HG03196 (cell line): ENCODE data around the gene PCDHA10.
"Not testable (repeated sequence)": the region's sequence is repeated elsewhere in the genome, so short reads cannot be mapped to it uniquely, and the experiment has no call there.

ENCODE experiments used
- ATAC-seq: cut with Tn5 transposase; IDR thresholded peaks from one replicate; pipeline ENCODE4 v1.9.1; 2021; ENCODE audit not compliant: unreplicated experiment

Gene PCDHA10

DNA sequence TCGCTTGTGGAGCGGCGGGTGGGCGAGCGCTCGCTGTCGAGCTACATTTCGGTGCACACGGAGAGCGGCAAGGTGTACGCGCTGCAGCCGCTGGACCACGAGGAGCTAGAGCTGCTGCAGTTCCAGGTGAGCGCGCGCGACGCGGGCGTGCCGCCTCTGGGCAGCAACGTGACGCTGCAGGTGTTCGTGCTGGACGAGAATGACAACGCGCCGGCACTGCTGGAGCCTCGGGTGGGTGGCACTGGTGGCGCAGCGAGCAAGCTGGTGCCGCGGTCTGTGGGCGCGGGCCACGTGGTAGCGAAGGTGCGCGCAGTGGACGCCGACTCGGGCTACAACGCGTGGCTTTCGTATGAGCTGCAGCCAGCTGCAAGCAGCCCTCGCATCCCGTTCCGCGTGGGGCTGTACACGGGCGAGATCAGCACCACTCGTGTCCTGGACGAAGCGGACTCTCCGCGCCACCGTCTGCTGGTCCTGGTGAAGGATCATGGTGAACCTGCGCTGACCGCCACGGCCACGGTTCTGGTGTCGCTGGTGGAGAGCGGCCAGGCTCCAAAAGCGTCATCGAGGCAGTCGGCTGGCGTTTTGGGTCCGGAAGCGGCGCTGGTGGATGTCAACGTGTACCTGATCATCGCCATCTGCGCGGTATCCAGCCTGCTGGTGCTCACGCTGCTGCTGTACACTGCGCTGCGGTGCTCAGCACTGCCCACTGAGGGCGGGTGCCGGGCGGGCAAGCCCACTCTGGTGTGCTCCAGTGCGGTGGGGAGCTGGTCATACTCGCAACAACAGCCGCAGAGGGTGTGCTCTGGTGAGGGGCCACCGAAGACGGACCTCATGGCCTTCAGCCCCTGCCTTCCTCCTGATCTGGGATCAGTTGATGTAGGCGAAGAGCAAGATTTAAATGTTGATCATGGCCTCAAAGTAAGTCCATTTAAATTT lies 12.6 kb upstream of the PCDHA10 start:
- ATAC-seq, result no peak

DNA sequence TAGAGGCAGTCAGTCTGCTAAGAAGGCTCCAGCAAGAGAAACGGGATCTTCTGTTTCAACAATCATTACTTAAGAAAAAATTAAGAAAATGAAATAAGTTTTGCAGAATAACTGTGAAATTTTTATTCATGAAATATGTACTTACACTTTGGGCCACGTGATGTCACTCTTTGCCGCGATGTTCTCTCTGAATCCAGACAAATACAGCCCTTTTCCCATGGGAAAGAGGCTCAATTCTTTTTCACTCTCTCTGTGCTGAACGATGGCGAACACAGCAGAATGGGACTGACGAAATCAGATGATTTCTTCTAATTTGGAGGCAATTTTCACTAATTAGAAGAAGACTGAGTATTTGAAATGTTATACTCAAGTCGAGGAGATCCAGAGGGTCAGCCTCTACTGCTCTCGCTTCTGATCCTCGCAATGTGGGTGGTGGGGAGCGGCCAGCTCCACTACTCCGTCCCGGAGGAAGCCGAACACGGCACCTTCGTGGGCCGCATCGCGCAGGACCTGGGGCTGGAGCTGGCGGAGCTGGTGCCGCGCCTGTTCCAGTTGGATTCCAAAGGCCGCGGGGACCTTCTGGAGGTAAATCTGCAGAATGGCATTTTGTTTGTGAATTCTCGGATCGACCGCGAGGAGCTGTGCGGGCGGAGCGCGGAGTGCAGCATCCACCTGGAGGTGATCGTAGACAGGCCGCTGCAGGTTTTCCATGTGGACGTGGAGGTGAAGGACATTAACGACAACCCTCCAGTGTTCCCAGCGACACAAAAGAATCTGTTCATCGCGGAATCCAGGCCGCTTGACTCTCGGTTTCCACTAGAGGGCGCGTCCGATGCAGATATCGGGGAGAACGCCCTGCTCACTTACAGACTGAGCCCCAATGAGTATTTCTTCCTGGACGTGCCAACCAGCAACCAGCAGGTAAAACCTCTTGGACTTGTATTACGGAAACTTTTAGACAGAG lies 7.3 kb upstream of the PCDHA10 start, which contains the start of gene PCDHA9:
PCDHA9 (plus strand) TSS at position 244 of the 964 bp plus-strand sequence; CDS start at position 358, 114 bp downstream.
- ATAC-seq, result not testable (repeated sequence)

DNA sequence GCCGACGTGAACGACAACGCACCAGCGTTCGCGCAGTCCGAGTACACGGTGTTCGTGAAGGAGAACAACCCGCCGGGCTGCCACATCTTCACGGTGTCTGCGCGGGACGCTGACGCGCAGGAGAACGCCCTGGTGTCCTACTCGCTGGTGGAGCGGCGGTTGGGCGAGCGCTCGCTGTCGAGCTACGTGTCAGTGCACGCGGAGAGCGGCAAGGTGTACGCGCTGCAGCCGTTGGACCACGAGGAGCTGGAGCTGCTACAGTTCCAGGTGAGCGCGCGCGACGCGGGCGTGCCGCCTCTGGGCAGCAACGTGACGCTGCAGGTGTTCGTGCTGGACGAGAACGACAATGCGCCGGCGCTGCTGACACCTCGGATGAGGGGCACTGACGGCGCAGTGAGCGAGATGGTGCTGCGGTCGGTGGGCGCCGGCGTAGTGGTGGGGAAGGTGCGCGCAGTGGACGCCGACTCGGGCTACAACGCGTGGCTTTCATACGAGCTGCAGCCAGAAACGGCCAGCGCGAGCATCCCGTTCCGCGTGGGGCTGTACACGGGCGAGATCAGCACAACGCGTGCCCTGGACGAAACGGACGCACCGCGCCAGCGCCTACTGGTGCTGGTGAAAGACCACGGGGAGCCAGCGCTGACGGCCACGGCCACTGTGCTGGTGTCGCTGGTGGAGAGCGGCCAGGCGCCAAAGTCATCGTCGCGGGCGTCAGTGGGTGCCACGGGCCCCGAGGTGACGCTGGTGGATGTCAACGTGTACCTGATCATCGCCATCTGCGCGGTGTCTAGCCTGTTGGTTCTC lies 5.7 kb upstream of the PCDHA10 start:
- not testable (repeated sequence) for ATAC-seq

DNA sequence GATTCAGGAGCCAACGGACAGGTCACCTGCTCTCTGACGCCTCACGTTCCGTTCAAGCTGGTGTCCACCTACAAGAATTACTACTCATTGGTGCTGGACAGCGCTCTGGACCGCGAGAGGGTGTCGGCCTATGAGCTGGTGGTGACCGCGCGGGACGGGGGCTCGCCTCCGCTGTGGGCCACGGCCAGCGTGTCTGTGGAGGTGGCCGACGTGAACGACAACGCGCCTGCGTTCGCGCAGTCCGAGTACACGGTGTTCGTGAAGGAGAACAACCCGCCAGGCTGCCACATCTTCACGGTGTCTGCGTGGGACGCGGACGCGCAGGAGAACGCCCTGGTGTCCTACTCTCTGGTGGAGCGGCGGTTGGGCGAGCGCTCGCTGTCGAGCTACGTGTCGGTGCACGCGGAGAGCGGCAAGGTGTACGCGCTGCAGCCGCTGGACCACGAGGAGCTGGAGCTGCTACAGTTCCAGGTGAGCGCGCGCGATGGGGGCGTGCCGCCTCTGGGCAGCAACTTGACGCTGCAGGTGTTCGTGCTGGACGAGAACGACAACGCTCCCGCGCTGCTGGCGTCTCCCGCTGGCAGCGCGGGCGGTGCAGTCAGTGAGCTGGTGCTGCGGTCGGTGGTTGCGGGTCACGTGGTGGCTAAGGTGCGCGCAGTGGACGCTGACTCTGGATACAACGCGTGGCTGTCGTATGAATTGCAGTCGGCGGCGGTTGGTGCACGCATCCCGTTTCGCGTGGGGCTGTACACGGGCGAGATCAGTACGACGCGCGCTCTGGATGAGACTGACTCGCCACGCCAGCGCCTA lies 1.7 kb downstream of the PCDHA10 start:
- ATAC-seq, result no peak

DNA sequence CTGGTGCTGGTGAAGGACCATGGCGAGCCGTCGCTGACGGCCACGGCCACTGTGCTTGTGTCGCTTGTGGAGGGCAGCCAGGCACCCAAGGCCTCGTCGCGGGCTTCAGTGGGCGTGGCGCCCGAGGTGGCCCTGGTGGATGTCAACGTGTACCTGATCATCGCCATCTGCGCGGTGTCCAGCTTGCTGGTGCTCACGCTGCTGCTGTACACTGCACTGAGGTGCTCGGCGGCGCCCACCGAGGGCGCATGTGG lies 2.2 kb downstream of the PCDHA10 start:
- no peak for ATAC-seq

DNA sequence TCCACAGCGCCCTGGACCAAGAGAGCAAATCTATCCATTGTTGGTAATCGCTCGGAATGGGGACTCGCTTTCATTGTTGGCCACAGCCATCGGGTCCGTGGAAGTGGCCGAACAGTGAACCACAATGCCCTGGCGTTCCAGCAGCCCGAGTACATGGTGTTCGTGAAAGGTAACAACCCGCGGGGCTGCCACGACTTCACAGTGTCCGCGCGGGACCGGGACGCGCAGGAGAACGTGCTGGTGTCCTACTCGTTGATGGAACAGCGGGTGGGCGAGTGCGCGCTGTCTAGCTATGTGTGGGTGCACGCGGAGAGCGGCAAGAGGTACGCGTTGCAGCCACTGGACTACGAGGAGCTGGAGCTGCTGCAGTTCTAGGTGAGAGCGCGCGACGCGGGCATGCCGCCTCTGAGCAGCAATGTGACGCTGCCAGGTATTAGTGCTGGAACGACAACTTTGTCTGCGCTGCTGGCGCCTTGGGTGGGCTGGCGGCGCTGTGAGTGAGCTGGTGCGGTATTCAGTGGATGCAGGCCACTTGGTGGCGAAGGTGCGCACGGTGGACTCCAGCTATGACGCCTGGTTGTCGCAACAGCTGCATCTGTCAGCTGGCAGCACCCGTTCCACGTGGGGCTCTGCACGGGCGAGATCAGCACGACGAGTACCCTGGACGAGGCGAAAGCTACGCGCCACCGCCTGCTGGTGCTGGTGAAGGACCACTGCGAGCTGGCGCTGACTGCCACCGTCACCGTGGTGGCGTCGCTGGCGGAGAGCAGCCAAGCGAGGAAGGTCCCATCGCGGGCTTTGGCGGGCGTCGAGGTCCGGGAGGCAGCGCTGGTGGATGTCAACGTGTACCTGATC lies 7.0 kb downstream of the PCDHA10 start:
- ATAC-seq, result no peak

DNA sequence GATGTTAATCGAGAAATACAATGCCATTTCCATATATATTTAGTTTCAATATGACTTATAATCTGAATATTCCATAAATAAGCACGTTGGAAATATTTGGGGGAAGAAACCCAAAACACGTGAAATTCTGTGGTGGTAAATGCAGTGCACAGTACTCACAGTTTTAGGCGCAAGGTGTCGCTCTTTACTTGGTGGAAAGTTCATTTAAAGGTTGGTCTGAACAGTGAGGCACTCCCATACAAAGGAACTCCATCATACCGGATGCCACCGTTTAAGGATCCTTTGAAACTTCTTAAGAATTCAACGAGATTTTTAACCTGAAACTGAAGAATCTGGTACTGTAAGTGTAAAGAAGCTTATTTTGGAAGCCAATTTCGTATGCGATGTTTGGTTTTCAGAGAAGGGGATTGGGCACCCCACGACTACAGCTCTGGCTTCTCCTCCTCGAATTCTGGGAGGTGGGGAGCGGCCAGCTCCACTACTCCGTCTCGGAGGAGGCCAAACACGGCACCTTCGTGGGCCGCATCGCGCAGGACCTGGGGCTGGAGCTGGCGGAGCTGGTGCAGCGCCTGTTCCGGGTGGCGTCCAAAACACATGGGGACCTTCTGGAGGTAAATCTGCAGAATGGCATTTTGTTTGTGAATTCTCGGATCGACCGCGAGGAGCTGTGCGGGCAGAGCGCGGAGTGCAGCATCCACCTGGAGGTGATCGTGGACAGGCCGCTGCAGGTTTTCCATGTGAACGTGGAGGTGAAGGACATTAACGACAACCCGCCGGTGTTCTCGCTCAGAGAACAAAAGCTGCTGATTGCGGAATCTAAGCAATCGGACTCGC lies 13.2 kb downstream of the PCDHA10 start, which contains the start of gene PCDHA11:
PCDHA11 (plus strand) TSS at position 237 of the 834 bp plus-strand sequence; CDS start at position 384, 147 bp downstream.
- no peak for ATAC-seq

DNA sequence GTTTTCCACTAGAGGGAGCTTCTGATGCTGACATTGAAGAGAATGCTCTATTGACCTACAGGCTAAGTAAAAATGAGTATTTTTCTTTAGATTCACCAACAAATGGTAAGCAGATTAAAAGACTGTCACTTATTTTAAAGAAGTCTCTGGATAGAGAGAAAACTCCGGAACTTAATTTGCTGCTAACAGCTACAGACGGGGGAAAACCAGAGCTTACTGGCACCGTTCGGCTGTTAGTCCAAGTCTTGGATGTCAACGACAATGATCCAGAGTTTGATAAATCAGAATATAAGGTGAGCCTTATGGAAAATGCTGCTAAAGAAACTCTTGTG lies 13.8 kb downstream of the PCDHA10 start:
- no peak for ATAC-seq

DNA sequence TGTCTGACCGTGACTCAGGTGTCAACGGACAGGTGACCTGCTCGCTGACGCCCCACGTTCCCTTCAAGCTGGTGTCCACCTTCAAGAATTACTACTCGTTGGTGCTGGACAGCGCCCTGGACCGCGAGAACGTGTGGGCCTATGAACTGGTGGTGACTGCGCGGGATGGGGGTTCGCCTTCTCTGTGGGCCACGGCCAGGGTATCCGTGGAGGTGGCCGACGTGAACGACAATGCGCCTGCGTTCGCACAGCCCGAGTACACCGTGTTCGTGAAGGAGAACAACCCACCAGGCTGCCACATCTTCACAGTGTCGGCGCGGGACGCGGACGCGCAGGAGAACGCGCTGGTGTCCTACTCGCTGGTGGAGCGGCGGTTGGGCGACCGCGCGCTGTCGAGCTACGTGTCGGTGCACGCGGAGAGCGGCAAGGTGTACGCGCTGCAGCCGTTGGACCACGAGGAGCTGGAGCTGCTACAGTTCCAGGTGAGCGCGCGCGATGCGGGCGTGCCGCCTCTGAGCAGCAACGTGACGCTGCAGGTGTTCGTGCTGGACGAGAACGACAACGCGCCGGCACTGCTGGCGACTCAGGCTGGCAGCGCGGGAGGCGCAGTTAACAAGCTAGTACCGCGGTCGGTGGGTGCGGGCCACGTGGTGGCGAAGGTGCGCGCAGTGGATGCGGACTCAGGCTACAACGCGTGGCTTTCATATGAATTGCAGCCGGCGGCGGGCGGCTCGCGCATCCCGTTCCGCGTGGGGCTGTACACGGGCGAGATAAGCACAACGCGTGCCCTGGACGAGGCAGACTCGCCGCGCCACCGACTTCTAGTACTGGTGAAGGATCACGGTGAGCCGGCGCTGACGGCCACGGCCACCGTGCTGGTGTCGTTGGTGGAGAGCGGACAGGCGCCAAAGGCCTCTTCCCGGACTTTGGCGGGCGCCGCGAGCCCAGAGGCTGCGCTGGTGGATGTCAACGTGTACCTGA lies 14.8 kb downstream of the PCDHA10 start:
- no peak for ATAC-seq

DNA sequence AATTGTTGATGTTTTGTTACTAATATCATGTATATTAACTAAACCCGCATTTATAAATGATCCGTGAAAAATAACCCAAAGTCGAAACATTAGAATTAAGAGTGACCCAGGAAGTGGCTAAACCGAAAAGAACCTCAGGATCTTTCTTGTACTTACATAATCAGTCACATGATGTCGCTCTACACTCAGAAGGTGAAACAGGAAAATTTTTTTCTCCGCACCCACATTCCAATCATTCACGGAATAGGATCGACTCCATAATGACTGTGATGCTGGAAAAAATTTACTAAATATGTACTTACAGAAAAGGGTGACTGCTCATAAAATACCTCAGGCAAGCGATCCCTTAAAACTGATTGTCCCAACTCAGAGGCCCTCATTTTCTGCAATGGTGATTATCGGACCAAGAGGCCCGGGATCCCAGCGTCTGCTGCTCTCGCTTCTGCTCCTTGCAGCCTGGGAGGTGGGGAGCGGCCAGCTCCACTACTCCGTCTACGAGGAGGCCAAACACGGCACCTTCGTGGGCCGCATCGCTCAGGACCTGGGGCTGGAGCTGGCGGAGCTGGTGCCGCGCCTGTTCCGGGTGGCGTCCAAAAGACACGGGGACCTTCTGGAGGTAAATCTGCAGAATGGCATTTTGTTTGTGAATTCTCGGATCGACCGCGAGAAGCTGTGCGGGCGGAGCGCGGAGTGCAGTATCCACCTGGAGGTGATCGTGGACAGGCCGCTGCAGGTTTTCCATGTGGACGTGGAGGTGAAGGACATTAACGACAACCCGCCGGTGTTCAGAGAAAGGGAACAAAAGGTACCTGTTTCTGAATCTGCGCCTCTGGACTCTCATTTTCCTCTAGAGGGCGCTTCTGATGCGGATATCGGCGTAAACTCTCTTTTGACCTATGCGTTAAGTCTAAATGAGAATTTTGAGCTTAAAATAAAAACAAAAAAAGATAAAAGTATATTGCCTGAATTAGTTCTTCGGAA lies 19.7 kb downstream of the PCDHA10 start, which contains the start of gene PCDHA12:
PCDHA12 (plus strand) TSS at position 224 of the 981 bp plus-strand sequence; CDS start at position 389, 165 bp downstream.
- ATAC-seq, result no peak

DNA sequence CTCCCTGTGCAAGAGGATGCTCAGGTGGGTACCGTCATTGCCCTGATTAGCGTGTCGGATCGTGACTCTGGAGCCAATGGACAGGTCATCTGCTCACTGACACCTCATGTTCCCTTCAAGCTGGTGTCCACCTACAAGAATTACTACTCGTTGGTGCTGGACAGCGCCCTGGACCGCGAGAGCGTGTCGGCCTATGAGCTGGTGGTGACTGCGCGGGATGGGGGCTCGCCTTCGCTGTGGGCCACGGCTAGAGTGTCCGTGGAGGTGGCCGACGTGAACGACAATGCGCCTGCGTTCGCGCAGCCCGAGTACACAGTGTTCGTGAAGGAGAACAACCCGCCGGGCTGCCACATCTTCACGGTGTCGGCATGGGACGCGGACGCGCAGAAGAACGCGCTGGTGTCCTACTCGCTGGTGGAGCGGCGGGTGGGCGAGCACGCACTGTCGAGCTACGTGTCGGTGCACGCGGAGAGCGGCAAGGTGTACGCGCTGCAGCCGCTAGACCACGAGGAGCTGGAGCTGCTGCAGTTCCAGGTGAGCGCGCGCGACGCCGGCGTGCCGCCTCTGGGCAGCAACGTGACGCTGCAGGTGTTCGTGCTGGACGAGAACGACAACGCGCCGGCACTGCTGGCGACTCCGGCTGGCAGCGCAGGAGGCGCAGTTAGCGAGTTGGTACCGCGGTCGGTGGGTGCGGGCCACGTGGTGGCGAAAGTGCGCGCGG lies 21.0 kb downstream of the PCDHA10 start:
- ATAC-seq, result not testable (repeated sequence)

DNA sequence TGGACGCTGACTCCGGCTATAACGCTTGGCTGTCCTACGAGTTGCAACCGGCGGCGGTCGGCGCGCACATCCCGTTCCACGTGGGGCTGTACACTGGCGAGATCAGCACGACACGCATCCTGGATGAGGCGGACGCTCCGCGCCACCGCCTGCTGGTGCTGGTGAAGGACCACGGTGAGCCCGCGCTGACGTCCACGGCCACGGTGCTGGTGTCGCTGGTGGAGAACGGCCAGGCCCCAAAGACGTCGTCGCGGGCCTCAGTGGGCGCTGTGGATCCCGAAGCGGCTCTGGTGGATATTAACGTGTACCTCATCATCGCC lies 21.5 kb downstream of the PCDHA10 start:
- ATAC-seq, result no peak

DNA sequence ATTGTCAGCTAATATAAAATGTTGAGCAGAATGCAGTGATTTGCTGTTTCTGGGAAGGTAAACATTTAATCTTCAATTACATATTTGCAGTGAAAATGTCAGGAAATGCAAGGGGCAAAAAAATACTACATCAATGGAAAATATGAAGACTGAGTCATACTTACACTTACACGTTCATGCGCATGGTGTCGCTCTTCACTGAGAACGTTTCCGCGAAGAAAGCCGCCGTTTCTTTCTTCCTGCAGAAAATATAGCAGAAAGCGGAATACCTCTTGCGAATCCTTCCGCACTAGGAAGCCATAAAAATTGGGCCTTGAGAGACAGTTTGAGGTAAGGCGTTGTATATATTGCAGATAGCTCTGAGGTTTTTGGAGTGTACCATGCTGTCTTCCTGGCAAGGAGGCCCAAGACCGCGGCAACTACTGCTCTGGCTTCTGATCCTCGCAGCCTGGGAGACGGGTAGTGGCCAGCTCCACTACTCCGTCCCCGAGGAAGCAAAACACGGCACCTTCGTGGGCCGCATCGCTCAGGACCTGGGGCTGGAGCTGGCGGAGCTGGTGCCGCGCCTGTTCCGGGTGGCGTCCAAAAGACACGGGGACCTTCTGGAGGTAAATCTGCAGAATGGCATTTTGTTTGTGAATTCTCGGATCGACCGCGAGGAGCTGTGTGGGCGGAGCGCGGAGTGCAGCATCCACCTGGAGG lies 26.3 kb downstream of the PCDHA10 start, which contains the start of gene PCDHA13:
PCDHA13 (plus strand) TSS at position 236 of the 702 bp plus-strand sequence; CDS start at position 381, 145 bp downstream.
- ATAC-seq, result no peak

DNA sequence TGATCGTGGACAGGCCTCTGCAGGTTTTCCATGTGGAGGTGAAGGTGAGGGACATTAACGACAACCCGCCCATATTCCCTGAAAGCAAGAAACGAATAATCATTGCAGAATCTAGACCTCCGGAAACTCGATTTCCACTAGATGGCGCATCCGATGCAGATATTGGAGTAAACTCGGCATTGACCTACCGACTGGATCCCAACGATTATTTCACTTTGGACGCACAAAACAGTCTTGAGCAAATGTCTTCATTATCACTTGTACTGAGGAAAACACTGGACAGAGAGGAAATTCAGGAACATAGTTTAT lies 26.8 kb downstream of the PCDHA10 start:
- no peak for ATAC-seq

DNA sequence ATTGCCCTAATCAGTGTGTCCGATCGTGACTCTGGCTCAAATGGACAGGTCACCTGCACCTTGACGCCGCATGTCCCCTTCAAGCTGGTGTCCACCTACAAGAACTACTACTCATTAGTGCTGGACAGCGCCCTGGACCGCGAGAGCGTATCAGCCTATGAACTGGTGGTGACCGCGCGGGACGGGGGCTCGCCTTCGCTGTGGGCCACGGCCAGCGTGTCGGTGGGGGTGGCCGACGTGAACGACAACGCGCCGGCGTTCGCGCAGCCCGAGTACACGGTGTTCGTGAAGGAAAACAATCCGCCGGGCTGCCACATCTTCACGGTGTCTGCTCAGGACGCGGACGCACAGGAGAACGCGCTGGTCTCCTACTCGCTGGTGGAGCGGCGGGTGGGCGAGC lies 27.7 kb downstream of the PCDHA10 start:
- ATAC-seq, result no peak
